PC-3 (cell line): ENCODE results near the gene NEK1. TPM values are rescaled to one million over a fixed set of nuclear protein-coding genes. Genes with fewer than 3 reads are reported as not detected.

ENCODE experiments used
- ATAC-seq: fragments of 200-7000 bp; cut with Tn5 transposase; 2 replicates; pipeline ENCODE4 v1.9.1; 2020; ENCODE audit warnings: mild to moderate bottlenecking, moderate library complexity
- BruUV-seq: library from RNA; stranded (reverse); fragments of 400-500 nt; replicated peaks from 2 replicates; lab custom pipeline; 2021; lab: Mats Ljungman, UMichigan
- CTCF ChIA-PET: fragments of 300-600 bp; sonication (Branson Sonifier 250); formaldehyde crosslinking; loops from one replicate; lab custom pipeline; 2022; ENCODE audit warnings: antibody characterized with exemption; lab: Charles Lee
- POLR2A ChIA-PET: fragments of 300-600 bp; sonication (Branson Sonifier 250); formaldehyde crosslinking; loops from one replicate; lab custom pipeline; 2022; ENCODE audit warnings: antibody characterized with exemption; ENCODE audit not compliant: unreplicated experiment; lab: Charles Lee
- DNase-seq: peaks from one replicate; pipeline ENCODE4 v3.0.0-alpha.2; 2015
- H2AFZ ChIP-seq: fragments of 300-600 bp; sonication (generic); 2 replicates; pipeline ENCODE4 v1.6.0; 2016; ENCODE audit warnings: antibody characterized with exemption, low read length
- H3F3A ChIP-seq: fragments of 300-600 bp; sonication (generic); one replicate; pipeline ENCODE4 v1.6.0; 2017; ENCODE audit warnings: antibody characterized with exemption, low read length, control low read depth, mild to moderate bottlenecking; ENCODE audit not compliant: unreplicated experiment
- H3K27ac ChIP-seq: fragments of 300-600 bp; sonication (generic); 2 replicates; pipeline ENCODE4 v1.5.1; 2016; ENCODE audit warnings: mild to moderate bottlenecking, low read length
- H3K27me3 ChIP-seq: fragments of 300-600 bp; sonication (generic); 2 replicates; pipeline ENCODE4 v1.6.1; 2016; ENCODE audit warnings: low read length, mixed read lengths
- H3K36me3 ChIP-seq: fragments of 300-600 bp; sonication (generic); 2 replicates; pipeline ENCODE4 v1.6.1; 2016; ENCODE audit warnings: low read depth, mixed run types, low read length, mixed read lengths
- H3K4me1 ChIP-seq: fragments of 300-600 bp; sonication (generic); 2 replicates; pipeline ENCODE4 v1.5.1; 2016; ENCODE audit warnings: low read length; ENCODE audit not compliant: insufficient read depth
- H3K4me2 ChIP-seq: fragments of 300-600 bp; sonication (generic); 2 replicates; pipeline ENCODE4 v1.6.0; 2016; ENCODE audit warnings: low read length
- H3K4me3 ChIP-seq: fragments of 300-600 bp; sonication (generic); 2 replicates; pipeline ENCODE4 v1.5.1; 2016; ENCODE audit warnings: mild to moderate bottlenecking, low read length, mixed read lengths
- H3K79me2 ChIP-seq: fragments of 300-600 bp; sonication (generic); 2 replicates; pipeline ENCODE4 v1.6.1; 2017; ENCODE audit warnings: low read length, mixed read lengths
- H3K9ac ChIP-seq: fragments of 300-600 bp; sonication (generic); 2 replicates; pipeline ENCODE4 v1.6.0; 2016; ENCODE audit warnings: mild to moderate bottlenecking, low read length
- H3K9me2 ChIP-seq: fragments of 300-600 bp; sonication (generic); replicated peaks from 2 replicates; pipeline ENCODE4 v1.6.1; 2016; ENCODE audit warnings: mixed run types, low read length, mixed read lengths
- H3K9me3 ChIP-seq: fragments of 300-600 bp; sonication (generic); 2 replicates; pipeline ENCODE4 v1.6.1; 2016; ENCODE audit warnings: low read length, mixed read lengths
- H4K20me1 ChIP-seq: fragments of 300-600 bp; sonication (generic); 2 replicates; pipeline ENCODE4 v1.6.1; 2016; ENCODE audit warnings: low read length, mixed read lengths
- CTCF ChIP-seq: fragments of 300-600 bp; sonication (generic); conservative IDR thresholded peaks from 2 replicates; pipeline ENCODE4 v1.5.1; 2017; ENCODE audit warnings: antibody characterized with exemption, low read depth, mild to moderate bottlenecking, low read length
- EZH2 ChIP-seq: fragments of 300-600 bp; sonication (generic); IDR thresholded peaks from one replicate; pipeline ENCODE4 v1.6.1; 2017; ENCODE audit warnings: antibody characterized with exemption, mild to moderate bottlenecking, low read length; ENCODE audit not compliant: unreplicated experiment
- EZH2phosphoT487 ChIP-seq: fragments of 300-600 bp; sonication (generic); IDR thresholded peaks from 2 replicates; pipeline ENCODE4 v1.6.1; 2018; ENCODE audit warnings: mild to moderate bottlenecking, antibody characterized with exemption, low read length, borderline replicate concordance
- intact Hi-C: fragments of 100-400 bp; cut with micrococcal nuclease; formaldehyde crosslinking; loops from 2 replicates; pipeline ENCODE4 v1.9.0; 2023
- total RNA-seq: library from RNA; depleted of rRNA; stranded (reverse); fragments of >200 nt; gene quantifications from 2 replicates; pipeline ENCODE4 v1.2.3, GENCODE V29; 2014

The NEK1 gene
- total RNA-seq, 1 experiment from 2014 or later = 4.3 TPM

GRCh38 chr4:169493164-169493524, 119.2 kb downstream of the NEK1 start:
- no peak for TF ChIP-seq EZH2
- TF ChIP-seq CTCF = no peak
- no peak for TF ChIP-seq EZH2phosphoT487
- no TSS peak for BruUV-seq
- Histone ChIP-seq H3K36me3 (no peaks in the 10 kb centered on the region), H3K27me3 (no peaks in the 10 kb centered on the region), H3K9me2 (no peaks in the 10 kb centered on the region), H3K9ac (no peak overlapping the region), H3K4me3 (no peak overlapping the region), H3K27ac (no peak overlapping the region), H3K79me2 (no peaks in the 10 kb centered on the region), H3F3A (no peaks in the 10 kb centered on the region), H4K20me1 (no peaks in the 10 kb centered on the region), H3K9me3 (no peaks in the 10 kb centered on the region), H3K4me2 (no peak overlapping the region), H3K4me1 (no peaks in the 10 kb centered on the region), H2AFZ (no peak overlapping the region)
- intact Hi-C loops = loop anchor here (2.0 to 5.0 kb wide), 2 partner anchors 74 to 496 kb away; no protein-coding TSS in a partner anchor
- no peak for ATAC-seq
- CTCF ChIA-PET = no interaction called here
- DNase-seq = no peak
- POLR2A ChIA-PET = no interaction called here

GRCh38 chr4:169492436-169493163, 119.8 kb downstream of the NEK1 start:
- H4K20me1 ChIP-seq = no peaks in the 10 kb centered on the region
- H3K4me2 ChIP-seq = no peak overlapping the region
- no peaks in the 10 kb centered on the region for H3K4me1 ChIP-seq
- BruUV-seq = no TSS peak
- DNase-seq (peak; percentile 62), ATAC-seq (peak; percentile 58)
- ChIA-PET POLR2A (no interaction called here), CTCF (no interaction called here)
- H3K9me2 ChIP-seq = no peaks in the 10 kb centered on the region
- intact Hi-C loops = loop anchor here (2.0 to 5.0 kb wide), 2 partner anchors 75 to 496 kb away; no protein-coding TSS in a partner anchor
- no peak overlapping the region for H3K27ac ChIP-seq
- H3K9me3 ChIP-seq = no peaks in the 10 kb centered on the region
- no peaks in the 10 kb centered on the region for H3K27me3 ChIP-seq
- H3K9ac ChIP-seq = no peak overlapping the region
- H3K4me3 ChIP-seq = no peak overlapping the region
- no peaks in the 10 kb centered on the region for H3K36me3 ChIP-seq
- H2AFZ ChIP-seq = no peak overlapping the region
- TF ChIP-seq CTCF (peak; percentile 79), EZH2phosphoT487 (no peak)
- H3F3A ChIP-seq = no peaks in the 10 kb centered on the region
- H3K79me2 ChIP-seq = no peaks in the 10 kb centered on the region

GRCh38 chr4:169491211-169491610, 121.2 kb downstream of the NEK1 start:
- H3K9me2 ChIP-seq = no peaks in the 10 kb centered on the region
- H3K4me3 ChIP-seq = no peak overlapping the region
- intact Hi-C loops = loop anchor here (5.0 kb wide), 1 partner anchor 76 kb away; no protein-coding TSS in a partner anchor
- POLR2A ChIA-PET = no interaction called here
- no peaks in the 10 kb centered on the region for H3K79me2 ChIP-seq
- H3K27me3 ChIP-seq = no peaks in the 10 kb centered on the region
- no peaks in the 10 kb centered on the region for H3K36me3 ChIP-seq
- H2AFZ ChIP-seq = no peak overlapping the region
- no peak overlapping the region for H3K4me2 ChIP-seq
- H3F3A ChIP-seq = no peaks in the 10 kb centered on the region
- no peaks in the 10 kb centered on the region for H3K9me3 ChIP-seq
- ATAC-seq (no peak), DNase-seq (no peak)
- no peak overlapping the region for H3K9ac ChIP-seq
- TF ChIP-seq CTCF (no peak), EZH2 (no peak), EZH2phosphoT487 (no peak)
- H3K4me1 ChIP-seq = no peaks in the 10 kb centered on the region
- no peak overlapping the region for H3K27ac ChIP-seq
- CTCF ChIA-PET = interaction anchor here (0.6 kb wide), 1 partner anchor 424 kb away, joined by 4 read pairs; no protein-coding TSS in a partner anchor
- no peaks in the 10 kb centered on the region for H4K20me1 ChIP-seq
- no TSS peak for BruUV-seq
